Right atrium auricular region (tissue), 2 donors: ENCODE measurements around the gene TRIP12. TPM values are rescaled to one million over a fixed set of nuclear protein-coding genes. Genes with fewer than 3 reads are reported as not detected.
A peak's percentile ranks its signal among the peaks of the same experiment; 100 is the strongest.

Source experiments
- DNase-seq: peaks from one replicate; pipeline ENCODE4 v3.0.0-alpha.2; 2019; ENCODE audit warnings: low spot score
- H3K27ac ChIP-seq, 2 donors: fragments of 200-600 bp; sonication (generic); 1 replicate in 1 of 2; 2 replicates in 1 of 2; pipeline ENCODE4 v1.5.1; 2016 to 2019
- H3K27me3 ChIP-seq, 2 donors: fragments of 200-600 bp; sonication (generic); one replicate each; pipeline versions ENCODE4 v1.5.1 to v1.6.0; 2017 to 2019
- H3K36me3 ChIP-seq: fragments of 200-600 bp; sonication (generic); one replicate; pipeline ENCODE4 v1.5.1; 2016
- H3K4me1 ChIP-seq, 2 donors: fragments of 200-600 bp; sonication (generic); one replicate each; pipeline versions ENCODE4 v1.5.1 to v1.6.0; 2017 to 2019
- H3K4me3 ChIP-seq, 2 donors: fragments of 200-600 bp; sonication (generic); 1 replicate in 1 of 2; 2 replicates in 1 of 2; pipeline ENCODE4 v1.5.1; 2017 to 2019; ENCODE audit warnings: mild to moderate bottlenecking in 1 of 2, moderate library complexity in 1 of 2
- H3K9me3 ChIP-seq, 2 donors: fragments of 200-600 bp; sonication (generic); one replicate each; pipeline ENCODE4 v1.5.1; 2019
- total RNA-seq, 2 donors: library from RNA; depleted of rRNA; stranded (reverse); fragments of >200 nt; gene quantifications; one replicate each; pipeline ENCODE4 v1.1.0, GENCODE V29; 2016
- TF ChIP-seq, protein P1 (sequence below), 2 donors: fragments of 200-600 bp; sonication (generic); IDR thresholded peaks; one replicate each; pipeline ENCODE4 v1.5.1; 2019; ENCODE audit warnings: antibody characterized with exemption in 2 of 2

The TRIP12 gene
- total RNA-seq, 2 donors from 2014 or later = 94.8 to 107 TPM

DNA sequence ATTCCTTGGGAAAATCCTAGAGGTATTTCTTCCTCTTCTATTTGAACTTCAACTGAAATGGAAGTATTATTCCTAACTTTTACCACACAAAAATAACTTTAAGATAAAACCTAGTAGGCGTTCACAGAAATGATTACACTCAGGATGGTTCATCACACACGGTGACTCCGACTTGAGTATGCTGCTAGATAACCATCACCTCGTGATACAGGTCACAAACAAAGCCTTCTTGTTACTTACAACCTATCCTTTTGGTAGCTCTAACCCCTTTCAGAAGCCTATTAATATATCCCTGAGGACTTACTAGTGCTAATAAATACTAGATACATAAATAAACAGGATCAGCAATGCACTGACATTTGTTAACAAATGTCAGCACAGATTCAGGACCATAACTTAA lies 106.5 kb downstream of the TRIP12 start:
- no peaks in the 10 kb centered on the region for H3K27me3 ChIP-seq

DNA sequence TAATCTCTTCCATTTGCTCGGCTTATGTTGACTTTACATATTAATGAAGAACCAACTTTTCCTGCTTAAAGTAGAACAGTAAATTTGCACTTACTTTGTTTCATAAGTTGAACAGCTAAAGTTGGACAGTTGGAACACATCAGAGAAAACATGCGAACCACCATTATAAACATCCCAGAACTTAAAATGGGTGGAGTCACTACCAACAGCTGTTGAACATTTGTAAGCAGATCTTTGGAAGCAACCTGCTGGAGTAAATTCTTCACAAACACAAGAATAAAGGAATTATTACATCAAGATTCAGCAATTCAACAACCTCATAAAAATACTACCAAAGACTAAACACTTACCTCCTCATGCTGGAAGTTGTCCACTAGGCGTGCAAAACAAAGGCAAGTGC lies 111.0 kb downstream of the TRIP12 start:
- Histone ChIP-seq H3K27ac (no peak overlapping the region), H3K36me3 (peaks cover 79% of the 10 kb centered on the region), H3K27me3 (no peaks in the 10 kb centered on the region), H3K9me3 (no peaks in the 10 kb centered on the region), H3K4me3 (no peak overlapping the region), H3K4me1 (no peaks in the 10 kb centered on the region)
- DNase-seq = no peak
- TF ChIP-seq, protein P1, sequence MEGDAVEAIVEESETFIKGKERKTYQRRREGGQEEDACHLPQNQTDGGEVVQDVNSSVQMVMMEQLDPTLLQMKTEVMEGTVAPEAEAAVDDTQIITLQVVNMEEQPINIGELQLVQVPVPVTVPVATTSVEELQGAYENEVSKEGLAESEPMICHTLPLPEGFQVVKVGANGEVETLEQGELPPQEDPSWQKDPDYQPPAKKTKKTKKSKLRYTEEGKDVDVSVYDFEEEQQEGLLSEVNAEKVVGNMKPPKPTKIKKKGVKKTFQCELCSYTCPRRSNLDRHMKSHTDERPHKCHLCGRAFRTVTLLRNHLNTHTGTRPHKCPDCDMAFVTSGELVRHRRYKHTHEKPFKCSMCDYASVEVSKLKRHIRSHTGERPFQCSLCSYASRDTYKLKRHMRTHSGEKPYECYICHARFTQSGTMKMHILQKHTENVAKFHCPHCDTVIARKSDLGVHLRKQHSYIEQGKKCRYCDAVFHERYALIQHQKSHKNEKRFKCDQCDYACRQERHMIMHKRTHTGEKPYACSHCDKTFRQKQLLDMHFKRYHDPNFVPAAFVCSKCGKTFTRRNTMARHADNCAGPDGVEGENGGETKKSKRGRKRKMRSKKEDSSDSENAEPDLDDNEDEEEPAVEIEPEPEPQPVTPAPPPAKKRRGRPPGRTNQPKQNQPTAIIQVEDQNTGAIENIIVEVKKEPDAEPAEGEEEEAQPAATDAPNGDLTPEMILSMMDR (IDR thresholded peaks at IDR 0.05) = no peak

More for the DNA sequence above, 106.5 kb downstream of the TRIP12 start:
- Histone ChIP-seq H3K4me1 (no peaks in the 10 kb centered on the region), H3K9me3 (no peaks in the 10 kb centered on the region), H3K4me3 (no peak overlapping the region), H3K27ac (no peak overlapping the region), H3K36me3 (peaks cover 49% of the 10 kb centered on the region)
- TF ChIP-seq, protein P1 (IDR thresholded peaks at IDR 0.05) = no peak
- no peak for DNase-seq

DNA sequence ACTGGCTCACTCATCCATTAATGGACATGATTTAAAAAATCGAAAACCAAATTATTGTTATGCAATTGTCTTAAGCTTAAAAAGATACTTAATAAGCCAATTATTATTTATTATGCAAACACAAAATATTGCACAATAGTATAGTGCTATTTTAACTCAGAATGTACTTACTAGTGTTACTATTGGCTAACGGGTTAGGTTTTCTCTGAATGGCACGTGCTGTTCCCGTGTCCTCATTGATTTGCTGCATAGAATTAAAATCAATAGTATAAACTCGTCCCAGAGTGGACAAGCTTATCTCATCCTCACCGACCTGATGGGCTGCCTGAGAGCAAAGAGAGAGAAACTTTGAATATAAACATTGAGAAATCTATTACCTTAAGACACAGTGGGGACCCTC lies 116.2 kb downstream of the TRIP12 start:
- H3K27me3 ChIP-seq = no peaks in the 10 kb centered on the region
- H3K27ac ChIP-seq = no peak overlapping the region
- H3K9me3 ChIP-seq = no peaks in the 10 kb centered on the region
- no peak for DNase-seq
- peaks cover 70% of the 10 kb centered on the region for H3K36me3 ChIP-seq
- no peak overlapping the region for H3K4me3 ChIP-seq
- H3K4me1 ChIP-seq = peaks cover 0 to 7% of the 10 kb centered on the region in 2 donors
- TF ChIP-seq, protein P1 (IDR thresholded peaks at IDR 0.05) = no peak

DNA sequence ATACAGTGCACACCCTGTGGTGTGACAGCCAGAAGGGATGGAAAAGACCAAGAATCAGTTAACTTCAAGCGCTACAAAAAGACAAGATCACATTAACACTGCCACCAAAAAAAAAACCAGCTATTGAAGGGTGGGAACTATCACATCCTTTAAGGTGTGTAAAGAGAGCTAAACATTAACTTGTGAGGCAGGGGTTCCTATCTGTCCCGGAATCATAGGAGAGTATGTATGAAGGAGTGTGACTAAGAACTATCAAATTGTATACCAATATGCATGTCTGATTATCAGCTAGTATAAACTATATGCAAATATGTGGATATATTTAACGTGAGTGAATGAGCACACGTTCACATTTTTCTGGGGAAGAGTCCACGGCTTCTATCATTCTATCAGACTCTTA lies 119.0 kb downstream of the TRIP12 start:
- no peak overlapping the region for H3K4me3 ChIP-seq
- TF ChIP-seq, protein P1 (IDR thresholded peaks at IDR 0.05) = no peak
- no peak overlapping the region for H3K27ac ChIP-seq
- DNase-seq = no peak
- H3K9me3 ChIP-seq = no peaks in the 10 kb centered on the region
- H3K27me3 ChIP-seq = no peaks in the 10 kb centered on the region
- H3K4me1 ChIP-seq = peaks cover 0 to 17% of the 10 kb centered on the region in 2 donors
- peaks cover 59% of the 10 kb centered on the region for H3K36me3 ChIP-seq

DNA sequence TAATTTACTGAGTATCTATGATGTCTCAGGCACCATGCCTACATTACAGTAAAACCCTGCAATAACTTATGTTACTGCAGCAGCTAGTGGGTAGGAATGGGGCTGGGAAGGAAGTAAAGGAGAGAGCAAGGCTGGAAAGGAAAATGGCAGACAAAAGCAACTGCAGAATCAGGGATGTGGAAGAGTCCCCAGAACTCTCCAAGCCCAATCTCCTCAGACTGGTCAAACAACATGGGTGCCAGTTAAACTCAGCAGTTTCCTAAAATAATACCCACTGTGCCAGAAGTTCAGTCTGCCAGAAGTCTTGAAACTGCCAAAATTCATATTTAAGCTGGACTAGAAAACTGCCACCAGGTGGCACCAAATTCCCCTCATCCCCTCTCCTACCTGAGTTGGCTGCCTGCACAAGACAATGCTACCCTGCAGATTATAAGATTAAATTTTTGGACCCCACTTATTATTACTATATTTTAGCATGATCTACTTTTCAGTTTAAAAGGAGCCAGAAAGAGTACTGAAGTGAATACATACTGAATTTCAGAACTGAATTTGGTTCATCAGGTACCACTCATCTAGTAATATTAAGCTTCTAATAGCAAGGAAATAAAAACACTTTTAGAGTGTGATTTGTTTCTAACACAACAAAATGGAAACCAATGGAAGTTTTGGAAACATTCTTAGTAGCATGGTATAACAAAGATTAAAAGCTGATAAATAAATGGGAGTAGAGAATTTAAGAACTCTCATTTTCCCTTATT lies 120.6 kb downstream of the TRIP12 start:
- DNase-seq = no peak
- no peak overlapping the region for H3K27ac ChIP-seq
- TF ChIP-seq, protein P1 (IDR thresholded peaks at IDR 0.05) = peak; percentile 63 to 80

More for the DNA sequence above, 120.6 kb downstream of the TRIP12 start:
- H3K36me3 ChIP-seq = peaks cover 59% of the 10 kb centered on the region
- H3K27me3 ChIP-seq = no peaks in the 10 kb centered on the region
- H3K9me3 ChIP-seq = no peaks in the 10 kb centered on the region
- H3K4me1 ChIP-seq = peaks cover 0 to 17% of the 10 kb centered on the region in 2 donors
- no peak overlapping the region for H3K4me3 ChIP-seq
